ENCODE data around the gene CACNA2D3. TPM values are rescaled to one million over a fixed set of nuclear protein-coding genes. Genes with fewer than 3 reads are reported as not detected.

CACNA2D3 gene
- total RNA-seq, 4 donors from 2014 or later: 0.83 to 5.0 (median 2.5) TPM

DNA sequence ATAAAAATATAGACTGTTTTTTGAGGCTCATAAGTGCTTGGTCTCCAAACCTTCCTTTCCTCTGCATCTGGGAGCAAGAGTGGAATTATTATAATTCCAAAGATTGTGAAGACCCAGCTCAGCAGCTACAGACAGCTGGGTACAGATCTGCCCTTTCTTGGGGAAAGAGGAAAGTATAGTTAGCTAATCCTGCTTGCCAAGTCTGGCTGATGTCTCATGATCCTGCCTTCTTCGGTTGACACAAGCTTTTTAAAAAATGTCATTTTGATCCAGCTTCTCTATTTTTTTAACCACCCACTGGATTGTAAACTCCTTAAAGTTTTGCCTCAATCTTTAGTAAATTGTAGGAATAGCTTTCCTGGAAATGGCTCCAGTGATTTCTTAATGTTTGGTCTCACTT lies 624.4 kb downstream of the CACNA2D3 start:
- Histone ChIP-seq H3K27ac (no peak overlapping the region), H3K36me3 (no peaks in the 10 kb centered on the region), H3K4me1 (no peaks in the 10 kb centered on the region), H3K9me3 (no peaks in the 10 kb centered on the region), H3K27me3 (no peaks in the 10 kb centered on the region), H3K4me3 (no peak overlapping the region)
- intact Hi-C loops (cut with DNase I; ENCODE audit: low total_unique reads): no loop called here
- no peak for DNase-seq
- TF ChIP-seq, protein P1, sequence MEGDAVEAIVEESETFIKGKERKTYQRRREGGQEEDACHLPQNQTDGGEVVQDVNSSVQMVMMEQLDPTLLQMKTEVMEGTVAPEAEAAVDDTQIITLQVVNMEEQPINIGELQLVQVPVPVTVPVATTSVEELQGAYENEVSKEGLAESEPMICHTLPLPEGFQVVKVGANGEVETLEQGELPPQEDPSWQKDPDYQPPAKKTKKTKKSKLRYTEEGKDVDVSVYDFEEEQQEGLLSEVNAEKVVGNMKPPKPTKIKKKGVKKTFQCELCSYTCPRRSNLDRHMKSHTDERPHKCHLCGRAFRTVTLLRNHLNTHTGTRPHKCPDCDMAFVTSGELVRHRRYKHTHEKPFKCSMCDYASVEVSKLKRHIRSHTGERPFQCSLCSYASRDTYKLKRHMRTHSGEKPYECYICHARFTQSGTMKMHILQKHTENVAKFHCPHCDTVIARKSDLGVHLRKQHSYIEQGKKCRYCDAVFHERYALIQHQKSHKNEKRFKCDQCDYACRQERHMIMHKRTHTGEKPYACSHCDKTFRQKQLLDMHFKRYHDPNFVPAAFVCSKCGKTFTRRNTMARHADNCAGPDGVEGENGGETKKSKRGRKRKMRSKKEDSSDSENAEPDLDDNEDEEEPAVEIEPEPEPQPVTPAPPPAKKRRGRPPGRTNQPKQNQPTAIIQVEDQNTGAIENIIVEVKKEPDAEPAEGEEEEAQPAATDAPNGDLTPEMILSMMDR (IDR thresholded peaks at IDR 0.05): no peak
- no peak for TF ChIP-seq POLR2A (IDR thresholded peaks at IDR 0.05)

DNA sequence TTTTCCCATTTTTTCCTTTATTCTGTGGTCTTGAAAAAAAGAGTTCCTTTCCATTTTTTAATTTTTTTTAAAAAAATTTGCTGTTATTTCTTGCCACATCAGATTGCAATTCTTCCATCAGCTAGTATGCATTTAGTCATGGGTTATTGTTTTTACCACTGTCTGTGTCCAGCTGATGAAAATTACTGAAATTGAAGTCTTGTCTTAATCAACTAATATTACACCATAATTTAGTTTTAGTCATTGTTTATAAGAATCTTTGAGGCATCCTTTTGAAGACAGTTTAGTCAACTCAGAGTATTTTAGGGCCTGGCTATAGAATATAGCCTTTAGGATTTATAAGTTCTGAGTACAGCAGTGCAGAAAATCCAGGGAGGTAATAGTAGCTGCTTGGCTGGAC lies 633.4 kb downstream of the CACNA2D3 start:
- H3K4me3 ChIP-seq: no peak overlapping the region
- H3K27ac ChIP-seq: no peak overlapping the region
- no peaks in the 10 kb centered on the region for H3K9me3 ChIP-seq
- H3K27me3 ChIP-seq: no peaks in the 10 kb centered on the region
- intact Hi-C loops (cut with DNase I; ENCODE audit: low total_unique reads): no loop called here
- no peaks in the 10 kb centered on the region for H3K36me3 ChIP-seq
- no peak for DNase-seq
- TF ChIP-seq, protein P1 (IDR thresholded peaks at IDR 0.05): no peak
- no peak for TF ChIP-seq POLR2A (IDR thresholded peaks at IDR 0.05)
- no peaks in the 10 kb centered on the region for H3K4me1 ChIP-seq

DNA sequence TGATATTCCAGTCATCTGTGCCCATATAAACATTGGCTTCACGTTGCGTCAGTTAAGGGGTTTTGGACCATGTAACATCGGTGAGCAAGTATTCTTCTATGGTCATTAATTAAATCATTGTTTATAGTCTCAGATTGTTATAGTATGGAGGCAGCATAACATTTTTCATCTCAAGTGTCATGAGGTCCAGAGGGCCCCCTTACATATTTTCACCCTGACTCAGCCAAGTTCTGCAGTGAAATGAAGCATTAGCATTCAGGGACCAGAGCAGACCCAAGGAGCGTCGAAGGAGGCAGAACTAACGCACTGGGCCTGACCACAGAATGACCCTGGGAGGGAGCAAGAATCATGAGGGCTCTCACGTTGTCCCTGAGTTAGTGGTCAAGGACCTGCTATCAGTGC lies 634.0 kb downstream of the CACNA2D3 start:
- H3K4me1 ChIP-seq: no peaks in the 10 kb centered on the region
- H3K9me3 ChIP-seq: no peaks in the 10 kb centered on the region
- no peak for DNase-seq
- H3K36me3 ChIP-seq: no peaks in the 10 kb centered on the region
- intact Hi-C loops (cut with DNase I; ENCODE audit: low total_unique reads): no loop called here
- no peak for TF ChIP-seq POLR2A (IDR thresholded peaks at IDR 0.05)
- TF ChIP-seq, protein P1 (IDR thresholded peaks at IDR 0.05): no peak
- H3K4me3 ChIP-seq: no peak overlapping the region
- no peak overlapping the region for H3K27ac ChIP-seq
- H3K27me3 ChIP-seq: no peaks in the 10 kb centered on the region

DNA sequence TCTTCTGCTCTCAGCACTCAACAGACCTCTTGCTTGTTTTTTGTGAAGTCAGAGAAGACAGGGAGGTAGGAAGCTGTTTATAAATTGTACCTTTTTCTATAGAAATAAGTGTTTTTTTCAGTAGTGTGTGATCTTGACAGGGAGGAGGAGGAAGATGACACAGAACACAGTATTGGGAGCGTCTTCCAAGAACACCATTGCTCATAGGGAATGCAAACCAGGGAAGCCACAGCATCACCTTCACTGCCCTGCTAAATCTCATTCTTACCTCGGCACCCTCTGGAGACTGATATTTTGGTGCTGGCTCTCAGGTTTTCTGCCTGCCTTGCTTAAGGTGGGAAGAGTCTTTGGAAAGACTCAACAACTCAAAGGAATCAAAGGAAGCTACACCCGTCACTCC lies 636.1 kb downstream of the CACNA2D3 start:
- intact Hi-C loops (cut with DNase I; ENCODE audit: low total_unique reads): no loop called here
- Histone ChIP-seq H3K9me3 (no peaks in the 10 kb centered on the region), H3K36me3 (no peaks in the 10 kb centered on the region), H3K27ac (no peak overlapping the region), H3K4me3 (no peak overlapping the region), H3K4me1 (no peaks in the 10 kb centered on the region), H3K27me3 (no peaks in the 10 kb centered on the region)
- no peak for DNase-seq
- TF ChIP-seq, protein P1 (IDR thresholded peaks at IDR 0.05): no peak
- no peak for TF ChIP-seq POLR2A (IDR thresholded peaks at IDR 0.05)

DNA sequence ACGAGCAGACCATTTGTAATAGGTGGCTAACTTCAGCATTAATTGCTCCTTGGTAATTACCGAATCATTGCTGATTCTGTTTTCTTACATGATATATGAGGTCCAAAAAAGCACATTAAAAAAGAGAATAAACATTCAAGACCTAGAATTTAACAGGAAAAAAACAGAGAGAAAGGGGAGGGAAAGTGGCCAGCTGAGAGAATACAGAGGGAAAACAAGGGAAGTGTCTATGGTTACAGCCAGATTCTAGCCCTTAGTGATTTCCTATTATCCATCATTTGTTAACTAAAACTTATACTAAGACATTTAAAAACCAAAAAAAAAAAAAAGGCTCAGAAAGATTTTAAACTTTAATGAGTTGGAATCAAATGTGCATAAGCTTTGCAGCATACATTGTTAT lies 636.8 kb downstream of the CACNA2D3 start:
- DNase-seq: no peak
- intact Hi-C loops (cut with DNase I; ENCODE audit: low total_unique reads): no loop called here
- Histone ChIP-seq H3K4me3 (no peak overlapping the region), H3K9me3 (no peaks in the 10 kb centered on the region), H3K36me3 (no peaks in the 10 kb centered on the region), H3K4me1 (no peaks in the 10 kb centered on the region), H3K27me3 (no peaks in the 10 kb centered on the region), H3K27ac (no peak overlapping the region)
- no peak for TF ChIP-seq POLR2A (IDR thresholded peaks at IDR 0.05)
- TF ChIP-seq, protein P1 (IDR thresholded peaks at IDR 0.05): no peak

Data from uterus (tissue), 4 donors.